HEK293 (cell line): ENCODE measurements around the gene PPARA.

Source experiments
- ATF2 ChIP-seq: fragments of 450-650 bp; formaldehyde crosslinking; IDR thresholded peaks from 2 replicates; pipeline ENCODE4 v1.5.1; 2016; ENCODE audit warnings: missing biosample characterization, missing genetic modification characterization, low read depth
- CTCF ChIP-seq: fragments of 450-650 bp; formaldehyde crosslinking; IDR thresholded peaks from 2 replicates; pipeline ENCODE4 v1.5.1; 2016; ENCODE audit warnings: missing biosample characterization, missing genetic modification characterization
- PBX3 ChIP-seq: sonication (generic); formaldehyde crosslinking; IDR thresholded peaks from 2 replicates; pipeline ENCODE4 v1.8.1; 2022; ENCODE audit warnings: mild to moderate bottlenecking, moderate library complexity, missing genetic modification reagents
- ZFP69B ChIP-seq: fragments of 450-650 bp; formaldehyde crosslinking; IDR thresholded peaks from 2 replicates; pipeline ENCODE4 v1.5.1; 2016; ENCODE audit warnings: missing biosample characterization, missing genetic modification characterization
- ZNF677 ChIP-seq: fragments of 450-650 bp; IDR thresholded peaks from 2 replicates; pipeline ENCODE4 v1.5.0; 2018; ENCODE audit warnings: missing biosample characterization, mild to moderate bottlenecking, missing genetic modification characterization, moderate library complexity

- no peak for TF ChIP-seq ATF2 (tag by site-specific recombination)
- TF ChIP-seq CTCF (tag by site-specific recombination) = no peak
- no peak for TF ChIP-seq PBX3 (CRISPR knock-in tag)
- TF ChIP-seq ZFP69B (tag by site-specific recombination) = no peak
- no peak for TF ChIP-seq ZNF677 (tag by site-specific recombination)
Observed at GRCh38 chr22:46260038-46260437, 109.7 kb downstream of the PPARA start.
